Lung (tissue), 12 donors: ENCODE data around the gene ITPR1. TPM values are rescaled to one million over a fixed set of nuclear protein-coding genes. Genes with fewer than 3 reads are reported as not detected.

Experiments
- ATAC-seq: fragments of 200-7000 bp; cut with Tn5 transposase; one replicate; pipeline ENCODE4 v1.9.1; 2020; ENCODE audit warnings: moderate number of reproducible peaks; ENCODE audit not compliant: insufficient read depth, low FRiP score
- DNase-seq, 3 donors: peaks; one replicate each; pipeline ENCODE4 v3.0.0-alpha.2; 2013 to 2017
- H3K27ac ChIP-seq, 2 donors: one replicate each; pipeline ENCODE4 v1.5.1; 2013; ENCODE audit warnings: mild to moderate bottlenecking in 2 of 2, moderate library complexity in 2 of 2, control low read depth in 1 of 2, inconsistent platforms in 1 of 2, low read depth in 1 of 2, low read length in 1 of 2
- H3K27me3 ChIP-seq, 3 donors: one replicate each; pipeline ENCODE4 v1.5.1; 2013; ENCODE audit warnings: low read length in 2 of 3; ENCODE audit not compliant: control insufficient read depth in 3 of 3, insufficient read depth in 3 of 3
- H3K36me3 ChIP-seq, 4 donors: one replicate each; pipeline ENCODE4 v1.5.1; 2013; ENCODE audit warnings: low read length in 4 of 4, mild to moderate bottlenecking in 1 of 4, moderate library complexity in 1 of 4; ENCODE audit not compliant: control insufficient read depth in 4 of 4, insufficient read depth in 4 of 4
- H3K4me1 ChIP-seq, 5 donors: one replicate each; pipeline ENCODE4 v1.5.1; 2013; ENCODE audit warnings: low read length in 5 of 5, mild to moderate bottlenecking in 2 of 5, moderate library complexity in 1 of 5; ENCODE audit not compliant: control insufficient read depth in 5 of 5, insufficient read depth in 5 of 5
- H3K4me3 ChIP-seq: one replicate; pipeline ENCODE4 v1.5.1; 2013; ENCODE audit warnings: mild to moderate bottlenecking, control low read depth, moderate library complexity
- H3K9ac ChIP-seq, 2 donors: one replicate each; pipeline ENCODE4 v1.5.1; 2013; ENCODE audit warnings: low read length in 2 of 2, control low read depth in 1 of 2; ENCODE audit not compliant: insufficient read depth in 1 of 2
- H3K9me3 ChIP-seq, 4 donors: one replicate each; pipeline ENCODE4 v1.5.1; 2013; ENCODE audit warnings: low read length in 3 of 4, mild to moderate bottlenecking in 1 of 4, moderate library complexity in 1 of 4; ENCODE audit not compliant: control insufficient read depth in 4 of 4, insufficient read depth in 3 of 4
- WGBS, 2 donors: extraction: QIAGEN DNeasy Blood & Tissue Kit; methylation state at CpG; one replicate each; pipeline ENCODE4 v1.1.7; 2013; 5-methylcytosine and 5-hydroxymethylcytosine counted together
- polyA plus RNA-seq, 2 donors: library from polyadenylated mRNA; stranded (reverse); fragments of 200-250 nt; gene quantifications; one replicate each; pipeline ENCODE4 v1.2.1, GENCODE V29; 2013
- total RNA-seq, 2 donors: library from RNA; depleted of rRNA in 1 of 2; stranded (reverse); fragments of >200 nt in 1 of 2; gene quantifications; one replicate each; pipeline ENCODE4 v1.2.1, GENCODE V29; 2014 to 2021
- TF ChIP-seq, protein P1 (sequence below): IDR thresholded peaks from 2 replicates; pipeline ENCODE4 v1.5.1; 2012; ENCODE audit warnings: mild to moderate bottlenecking; ENCODE audit errors: control extremely low read depth, extremely low read depth
- donor health status: control.
- donor health status: control.
- donor health status: Bipolar disorder and iron deficiency.
- donor health status: healthy.
- donor health status: DM: yes; HTN: yes; CAD: no.

ITPR1 gene
- total and polyA plus RNA-seq, 4 donors, result 12.4 to 152 (median 44.1) TPM

DNA sequence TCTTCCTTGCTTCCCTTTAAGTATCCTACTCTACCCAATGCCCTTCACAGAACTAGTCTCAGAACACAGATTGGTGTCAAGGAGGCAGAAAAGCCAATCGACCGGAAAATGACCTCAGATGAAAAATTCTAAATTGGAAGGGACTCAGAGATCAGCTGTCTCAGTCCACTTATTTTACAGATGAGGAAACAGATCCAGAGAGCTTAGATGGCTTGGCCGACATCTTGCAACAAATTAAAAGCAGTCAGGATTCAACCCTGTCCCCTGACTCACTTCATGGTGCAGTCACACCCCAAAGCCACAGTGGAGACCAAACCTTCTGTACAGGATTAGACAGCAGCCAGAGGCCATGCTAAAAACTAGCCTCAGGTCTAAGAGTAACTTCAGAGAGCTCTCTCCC is 316.8 kb downstream of the ITPR1 start:
- no peak overlapping the region for H3K9ac ChIP-seq
- DNase-seq (no peak), ATAC-seq (no peak)
- no peaks in the 10 kb centered on the region for H3K27me3 ChIP-seq
- TF ChIP-seq, protein P1, sequence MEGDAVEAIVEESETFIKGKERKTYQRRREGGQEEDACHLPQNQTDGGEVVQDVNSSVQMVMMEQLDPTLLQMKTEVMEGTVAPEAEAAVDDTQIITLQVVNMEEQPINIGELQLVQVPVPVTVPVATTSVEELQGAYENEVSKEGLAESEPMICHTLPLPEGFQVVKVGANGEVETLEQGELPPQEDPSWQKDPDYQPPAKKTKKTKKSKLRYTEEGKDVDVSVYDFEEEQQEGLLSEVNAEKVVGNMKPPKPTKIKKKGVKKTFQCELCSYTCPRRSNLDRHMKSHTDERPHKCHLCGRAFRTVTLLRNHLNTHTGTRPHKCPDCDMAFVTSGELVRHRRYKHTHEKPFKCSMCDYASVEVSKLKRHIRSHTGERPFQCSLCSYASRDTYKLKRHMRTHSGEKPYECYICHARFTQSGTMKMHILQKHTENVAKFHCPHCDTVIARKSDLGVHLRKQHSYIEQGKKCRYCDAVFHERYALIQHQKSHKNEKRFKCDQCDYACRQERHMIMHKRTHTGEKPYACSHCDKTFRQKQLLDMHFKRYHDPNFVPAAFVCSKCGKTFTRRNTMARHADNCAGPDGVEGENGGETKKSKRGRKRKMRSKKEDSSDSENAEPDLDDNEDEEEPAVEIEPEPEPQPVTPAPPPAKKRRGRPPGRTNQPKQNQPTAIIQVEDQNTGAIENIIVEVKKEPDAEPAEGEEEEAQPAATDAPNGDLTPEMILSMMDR, result no peak
- peaks cover 0 to 13% (median 5%) of the 10 kb centered on the region in 5 donors for H3K4me1 ChIP-seq
- H3K4me3 ChIP-seq, result no peak overlapping the region
- peaks cover 4 to 17% (median 11%) of the 10 kb centered on the region in 4 donors for H3K36me3 ChIP-seq
- H3K27ac ChIP-seq, result no peak overlapping the region
- WGBS, 2 donors, result 87 to 89% methylated on average over 3 of the region's 3 CpGs
- H3K9me3 ChIP-seq, result no peaks in the 10 kb centered on the region

DNA sequence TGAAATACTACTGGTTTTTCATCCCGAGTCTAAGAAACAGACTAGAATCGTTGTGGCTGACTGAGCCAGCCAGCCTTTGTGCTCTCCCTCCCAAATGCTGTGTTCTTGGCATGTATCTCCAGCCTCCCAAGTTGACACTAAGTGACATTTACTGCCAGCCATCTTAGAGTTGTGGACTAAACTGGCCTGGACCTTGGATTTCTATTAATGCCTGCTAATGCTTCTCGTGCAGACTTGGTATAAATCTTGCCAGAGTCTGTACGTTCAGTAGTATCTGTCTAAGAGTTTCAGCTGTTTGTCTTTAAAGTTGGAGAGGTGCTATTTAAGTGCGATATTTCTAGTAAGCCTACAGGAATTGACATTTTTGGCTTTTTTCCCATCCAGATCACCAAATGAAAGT is 319.4 kb downstream of the ITPR1 start:
- H3K4me1 ChIP-seq, result peaks cover 0 to 13% (median 2%) of the 10 kb centered on the region in 5 donors
- ATAC-seq (no peak), DNase-seq (peak; percentile 46 to 83 (median 82))
- no peak overlapping the region for H3K9ac ChIP-seq
- peaks cover 0 to 7% (median 3%) of the 10 kb centered on the region in 4 donors for H3K9me3 ChIP-seq
- H3K4me3 ChIP-seq, result no peak overlapping the region
- no peaks in the 10 kb centered on the region for H3K27me3 ChIP-seq
- 72 to 84% methylated on average over 5 of the region's 5 CpGs for WGBS, 2 donors
- TF ChIP-seq, protein P1, result no peak
- no peak overlapping the region for H3K27ac ChIP-seq
- H3K36me3 ChIP-seq, result peaks cover 0 to 23% (median 18%) of the 10 kb centered on the region in 4 donors

DNA sequence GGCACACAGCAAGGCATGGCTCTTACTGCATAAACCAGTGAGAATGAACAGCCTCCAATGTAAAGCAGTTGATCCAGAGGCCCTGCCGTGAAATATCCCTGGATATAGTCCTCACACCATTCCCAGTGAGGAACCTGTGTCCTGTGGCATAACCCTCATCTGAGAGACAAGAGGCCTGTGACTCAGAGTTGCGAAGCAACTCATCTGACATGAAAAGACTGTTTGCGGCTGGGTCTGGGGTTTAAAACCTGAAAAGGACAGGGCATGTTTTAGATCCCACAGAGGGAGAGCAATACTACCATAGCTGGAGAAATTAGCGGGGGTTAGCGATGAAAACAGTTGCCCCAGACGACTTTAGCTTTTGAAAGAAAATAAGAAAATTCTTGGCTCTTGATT is 320.8 kb downstream of the ITPR1 start:
- 73 to 86% methylated on average over 6 of the region's 6 CpGs for whole genome bisulfite sequencing, 2 donors
- peaks cover 0 to 26% (median 23%) of the 10 kb centered on the region in 4 donors for H3K36me3 ChIP-seq
- no peak for DNase-seq
- ATAC-seq, result no peak
- TF ChIP-seq, protein P1, result no peak
- no peak overlapping the region for H3K9ac ChIP-seq
- no peaks in the 10 kb centered on the region for H3K27me3 ChIP-seq
- peaks cover 0 to 13% (median 2%) of the 10 kb centered on the region in 5 donors for H3K4me1 ChIP-seq
- peak overlapping the region in 1 of 2 donors; percentile 53 for H3K27ac ChIP-seq
- no peak overlapping the region for H3K4me3 ChIP-seq
- H3K9me3 ChIP-seq, result peaks cover 2 to 8% (median 3%) of the 10 kb centered on the region in 4 donors
